ENCODE results near the gene UGT1A6. TPM values are rescaled to one million over a fixed set of nuclear protein-coding genes. Genes with fewer than 3 reads are reported as not detected.

Gene UGT1A6
- polyA plus RNA-seq, 1 of the 3 experiments (the other 2 are of a cell fraction), result not detected

DNA sequence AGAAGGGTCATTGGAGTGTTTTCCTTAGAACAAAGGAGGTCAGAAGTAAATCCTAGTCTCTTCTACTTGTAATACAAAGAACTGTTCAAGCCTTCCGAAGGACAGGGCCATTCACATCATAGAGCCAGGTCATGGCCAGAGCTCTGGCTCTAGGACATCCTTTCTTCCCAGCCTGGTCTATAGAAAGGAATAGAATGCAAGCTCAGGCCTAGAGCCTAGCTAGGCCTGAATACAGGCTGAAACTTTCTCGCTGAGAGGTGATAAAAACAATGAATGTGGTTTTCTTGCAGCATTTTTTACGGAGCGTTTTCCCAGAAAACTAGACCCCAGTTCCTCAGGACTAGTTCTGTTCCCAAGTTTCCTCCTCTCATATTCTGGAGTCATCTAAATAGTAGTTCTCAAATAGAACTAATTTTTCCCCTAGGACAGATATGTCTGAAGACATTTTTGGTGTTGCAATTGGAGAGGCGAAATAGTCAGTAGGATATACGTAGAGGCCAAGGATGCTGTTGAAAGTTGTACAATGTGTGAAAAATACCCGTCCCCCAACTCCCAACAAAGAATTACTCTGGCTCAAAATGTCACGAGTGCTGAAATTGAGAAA, 6.8 kb downstream of the UGT1A6 start:
- no peaks in the 10 kb centered on the region for H3K27me3 ChIP-seq (ENCODE audit: insufficient read depth)
- no peak overlapping the region for H2AFZ ChIP-seq (ENCODE audit: low read depth)
- ChIA-PET POLR2A (no interaction called here), CTCF (interaction anchor here (1.0 to 2.8 kb wide), 2 partner anchors 12 kb away, joined by 3 to 12 read pairs; partner anchors contain the start of gene UGT1A5)
- H3F3A ChIP-seq (replicated peaks; ENCODE audit: insufficient read depth), result no peaks in the 10 kb centered on the region
- no peak overlapping the region for H3K4me3 ChIP-seq (ENCODE audit: low read depth in 2 of 2, low read length in 1 of 2)
- H3K4me1 ChIP-seq (ENCODE audit: control insufficient read depth in 1 of 2, insufficient read depth in 2 of 2, low read depth in 1 of 2, low read length in 1 of 2), result peaks cover 0 to 3% of the 10 kb centered on the region in 2 experiments; a peak in 2 of 4 replicates
- DNase-seq, result no peak
- H4K20me1 ChIP-seq (ENCODE audit: insufficient read depth), result no peaks in the 10 kb centered on the region
- WGBS (ENCODE audit: low lambda C conversion rate), result 73% methylated on average over 8 of the region's 8 CpGs
- H3K4me2 ChIP-seq, result no peak overlapping the region
- H3K9ac ChIP-seq, result no peak overlapping the region
- H3K9me3 ChIP-seq, result no peaks in the 10 kb centered on the region
- no peaks in the 10 kb centered on the region for H3K79me2 ChIP-seq (ENCODE audit: insufficient read depth)
- no peaks in the 10 kb centered on the region for H3K36me3 ChIP-seq (replicated peaks in 1 of 2; ENCODE audit: control insufficient read depth in 1 of 2, insufficient read depth in 2 of 2, low read length in 1 of 2)
- H3K9me2 ChIP-seq, result no peaks in the 10 kb centered on the region
- TF ChIP-seq, protein P1, sequence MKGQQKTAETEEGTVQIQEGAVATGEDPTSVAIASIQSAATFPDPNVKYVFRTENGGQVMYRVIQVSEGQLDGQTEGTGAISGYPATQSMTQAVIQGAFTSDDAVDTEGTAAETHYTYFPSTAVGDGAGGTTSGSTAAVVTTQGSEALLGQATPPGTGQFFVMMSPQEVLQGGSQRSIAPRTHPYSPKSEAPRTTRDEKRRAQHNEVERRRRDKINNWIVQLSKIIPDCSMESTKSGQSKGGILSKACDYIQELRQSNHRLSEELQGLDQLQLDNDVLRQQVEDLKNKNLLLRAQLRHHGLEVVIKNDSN (IDR thresholded peaks at IDR 0.05; ENCODE audit: borderline replicate concordance, low read depth), result no peak
- TF ChIP-seq RFX5 (IDR thresholded peaks at IDR 0.05; ENCODE audit: low read length) (no peak), TCF12 (IDR thresholded peaks at IDR 0.05) (no peak), RCOR1 (IDR thresholded peaks at IDR 0.05; ENCODE audit: low read length) (no peak), POLR2AphosphoS5 (IDR thresholded peaks at IDR 0.05; ENCODE audit: low read depth, low read length) (no peak), CHD2 (IDR thresholded peaks at IDR 0.05; ENCODE audit: low read length, partially characterized antibody) (no peak)
- TF ChIP-seq, protein P2, sequence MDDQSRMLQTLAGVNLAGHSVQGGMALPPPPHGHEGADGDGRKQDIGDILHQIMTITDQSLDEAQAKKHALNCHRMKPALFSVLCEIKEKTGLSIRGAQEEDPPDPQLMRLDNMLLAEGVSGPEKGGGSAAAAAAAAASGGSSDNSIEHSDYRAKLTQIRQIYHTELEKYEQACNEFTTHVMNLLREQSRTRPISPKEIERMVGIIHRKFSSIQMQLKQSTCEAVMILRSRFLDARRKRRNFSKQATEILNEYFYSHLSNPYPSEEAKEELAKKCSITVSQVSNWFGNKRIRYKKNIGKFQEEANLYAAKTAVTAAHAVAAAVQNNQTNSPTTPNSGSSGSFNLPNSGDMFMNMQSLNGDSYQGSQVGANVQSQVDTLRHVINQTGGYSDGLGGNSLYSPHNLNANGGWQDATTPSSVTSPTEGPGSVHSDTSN (IDR thresholded peaks at IDR 0.05), result no peak
- TF ChIP-seq, protein P3, sequence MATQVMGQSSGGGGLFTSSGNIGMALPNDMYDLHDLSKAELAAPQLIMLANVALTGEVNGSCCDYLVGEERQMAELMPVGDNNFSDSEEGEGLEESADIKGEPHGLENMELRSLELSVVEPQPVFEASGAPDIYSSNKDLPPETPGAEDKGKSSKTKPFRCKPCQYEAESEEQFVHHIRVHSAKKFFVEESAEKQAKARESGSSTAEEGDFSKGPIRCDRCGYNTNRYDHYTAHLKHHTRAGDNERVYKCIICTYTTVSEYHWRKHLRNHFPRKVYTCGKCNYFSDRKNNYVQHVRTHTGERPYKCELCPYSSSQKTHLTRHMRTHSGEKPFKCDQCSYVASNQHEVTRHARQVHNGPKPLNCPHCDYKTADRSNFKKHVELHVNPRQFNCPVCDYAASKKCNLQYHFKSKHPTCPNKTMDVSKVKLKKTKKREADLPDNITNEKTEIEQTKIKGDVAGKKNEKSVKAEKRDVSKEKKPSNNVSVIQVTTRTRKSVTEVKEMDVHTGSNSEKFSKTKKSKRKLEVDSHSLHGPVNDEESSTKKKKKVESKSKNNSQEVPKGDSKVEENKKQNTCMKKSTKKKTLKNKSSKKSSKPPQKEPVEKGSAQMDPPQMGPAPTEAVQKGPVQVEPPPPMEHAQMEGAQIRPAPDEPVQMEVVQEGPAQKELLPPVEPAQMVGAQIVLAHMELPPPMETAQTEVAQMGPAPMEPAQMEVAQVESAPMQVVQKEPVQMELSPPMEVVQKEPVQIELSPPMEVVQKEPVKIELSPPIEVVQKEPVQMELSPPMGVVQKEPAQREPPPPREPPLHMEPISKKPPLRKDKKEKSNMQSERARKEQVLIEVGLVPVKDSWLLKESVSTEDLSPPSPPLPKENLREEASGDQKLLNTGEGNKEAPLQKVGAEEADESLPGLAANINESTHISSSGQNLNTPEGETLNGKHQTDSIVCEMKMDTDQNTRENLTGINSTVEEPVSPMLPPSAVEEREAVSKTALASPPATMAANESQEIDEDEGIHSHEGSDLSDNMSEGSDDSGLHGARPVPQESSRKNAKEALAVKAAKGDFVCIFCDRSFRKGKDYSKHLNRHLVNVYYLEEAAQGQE (IDR thresholded peaks at IDR 0.05; ENCODE audit: low read depth, low read length), result no peak
- TF ChIP-seq, protein P4, sequence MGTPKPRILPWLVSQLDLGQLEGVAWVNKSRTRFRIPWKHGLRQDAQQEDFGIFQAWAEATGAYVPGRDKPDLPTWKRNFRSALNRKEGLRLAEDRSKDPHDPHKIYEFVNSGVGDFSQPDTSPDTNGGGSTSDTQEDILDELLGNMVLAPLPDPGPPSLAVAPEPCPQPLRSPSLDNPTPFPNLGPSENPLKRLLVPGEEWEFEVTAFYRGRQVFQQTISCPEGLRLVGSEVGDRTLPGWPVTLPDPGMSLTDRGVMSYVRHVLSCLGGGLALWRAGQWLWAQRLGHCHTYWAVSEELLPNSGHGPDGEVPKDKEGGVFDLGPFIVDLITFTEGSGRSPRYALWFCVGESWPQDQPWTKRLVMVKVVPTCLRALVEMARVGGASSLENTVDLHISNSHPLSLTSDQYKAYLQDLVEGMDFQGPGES (IDR thresholded peaks at IDR 0.05; ENCODE audit: low read depth, low read length), result no peak
- H3K27ac ChIP-seq (ENCODE audit: low read depth in 2 of 2, low read length in 1 of 2), result peak overlapping the region; percentile 19 to 76; a peak in 2 of 4 replicates

Data from SK-N-SH (cell line).